ENCODE measurements around the gene LILRA1. TPM values are rescaled to one million over a fixed set of nuclear protein-coding genes. Genes with fewer than 3 reads are reported as not detected.

LILRA1 gene
- total and polyA plus RNA-seq, 2 of the 13 experiments (the other 11 are each of a cell fraction or from before 2014, with no cell fraction given): not detected

- intact Hi-C loops (cut with micrococcal nuclease; ENCODE audit: unreplicated experiment): no loop called here
- no peak for TF ChIP-seq ZNF816 (CRISPR knock-in tag; IDR thresholded peaks at IDR 0.05; ENCODE audit: borderline replicate concordance)
- TF ChIP-seq, protein P1, sequence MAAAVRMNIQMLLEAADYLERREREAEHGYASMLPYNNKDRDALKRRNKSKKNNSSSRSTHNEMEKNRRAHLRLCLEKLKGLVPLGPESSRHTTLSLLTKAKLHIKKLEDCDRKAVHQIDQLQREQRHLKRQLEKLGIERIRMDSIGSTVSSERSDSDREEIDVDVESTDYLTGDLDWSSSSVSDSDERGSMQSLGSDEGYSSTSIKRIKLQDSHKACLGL (CRISPR knock-in tag; IDR thresholded peaks at IDR 0.05): no peak
- TF ChIP-seq ZNF550 (CRISPR knock-in tag; IDR thresholded peaks at IDR 0.05; ENCODE audit: borderline replicate concordance): no peak
- TF ChIP-seq GABPA (IDR thresholded peaks at IDR 0.05; ENCODE audit: low read depth, low read length): no peak
- no peak for TF ChIP-seq GABPA (CRISPR knock-in tag; IDR thresholded peaks at IDR 0.05; ENCODE audit: low read depth)
- TF ChIP-seq, protein P2, sequence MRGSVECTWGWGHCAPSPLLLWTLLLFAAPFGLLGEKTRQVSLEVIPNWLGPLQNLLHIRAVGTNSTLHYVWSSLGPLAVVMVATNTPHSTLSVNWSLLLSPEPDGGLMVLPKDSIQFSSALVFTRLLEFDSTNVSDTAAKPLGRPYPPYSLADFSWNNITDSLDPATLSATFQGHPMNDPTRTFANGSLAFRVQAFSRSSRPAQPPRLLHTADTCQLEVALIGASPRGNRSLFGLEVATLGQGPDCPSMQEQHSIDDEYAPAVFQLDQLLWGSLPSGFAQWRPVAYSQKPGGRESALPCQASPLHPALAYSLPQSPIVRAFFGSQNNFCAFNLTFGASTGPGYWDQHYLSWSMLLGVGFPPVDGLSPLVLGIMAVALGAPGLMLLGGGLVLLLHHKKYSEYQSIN (CRISPR knock-in tag; IDR thresholded peaks at IDR 0.05; ENCODE audit: borderline replicate concordance): no peak
- no peak for TF ChIP-seq PRDM4 (CRISPR knock-in tag; IDR thresholded peaks at IDR 0.05; ENCODE audit: borderline replicate concordance)
- TF ChIP-seq SOX13 (IDR thresholded peaks at IDR 0.05): no peak
- TF ChIP-seq SOX13 (CRISPR knock-in tag; conservative IDR thresholded peaks at IDR 0.05 in 1 of 2, IDR thresholded peaks at IDR 0.05 in 1 of 2): no peak
- no peak for TF ChIP-seq ZBTB8A (CRISPR knock-in tag; IDR thresholded peaks at IDR 0.05; ENCODE audit: borderline replicate concordance, low read depth)
- no peak for TF ChIP-seq DMAP1 (CRISPR knock-in tag; IDR thresholded peaks at IDR 0.05)
- TF ChIP-seq, protein P3, sequence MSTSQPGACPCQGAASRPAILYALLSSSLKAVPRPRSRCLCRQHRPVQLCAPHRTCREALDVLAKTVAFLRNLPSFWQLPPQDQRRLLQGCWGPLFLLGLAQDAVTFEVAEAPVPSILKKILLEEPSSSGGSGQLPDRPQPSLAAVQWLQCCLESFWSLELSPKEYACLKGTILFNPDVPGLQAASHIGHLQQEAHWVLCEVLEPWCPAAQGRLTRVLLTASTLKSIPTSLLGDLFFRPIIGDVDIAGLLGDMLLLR (CRISPR knock-in tag; IDR thresholded peaks at IDR 0.05): no peak
- no peak for TF ChIP-seq SOX6 (IDR thresholded peaks at IDR 0.05)
- no peak for TF ChIP-seq SOX6 (CRISPR knock-in tag; IDR thresholded peaks at IDR 0.05)
- TF ChIP-seq ZBTB42 (CRISPR knock-in tag; IDR thresholded peaks at IDR 0.05): no peak
- TF ChIP-seq THAP7 (CRISPR knock-in tag; IDR thresholded peaks at IDR 0.05): no peak
- no peak for TF ChIP-seq MBNL3 (CRISPR knock-in tag; conservative IDR thresholded peaks at IDR 0.05)
- TF ChIP-seq ZNF280D (CRISPR knock-in tag; IDR thresholded peaks at IDR 0.05): no peak
Measured at GRCh38 chr19:54630782-54631181, 37.4 kb downstream of the LILRA1 start.

More at GRCh38 chr19:54630782-54631181, 37.4 kb downstream of the LILRA1 start:
- Histone ChIP-seq H3K36me3 (replicated peaks in 1 of 2; ENCODE audit: control insufficient read depth in 1 of 2, insufficient read depth in 2 of 2, low read length in 2 of 2) (no peaks in the 10 kb centered on the region), H3K9me3 (ENCODE audit: low read length) (no peaks in the 10 kb centered on the region), H3K4me1 (ENCODE audit: insufficient read depth, low read length) (no peaks in the 10 kb centered on the region), H4K20me1 (ENCODE audit: insufficient read depth, low read length) (no peaks in the 10 kb centered on the region), H3K4me2 (ENCODE audit: low read depth, low read length) (no peak overlapping the region), H3K4me3 (replicated peaks in 1 of 3; ENCODE audit: insufficient read depth in 1 of 3, low read depth in 2 of 3, low read length in 3 of 3) (no peak overlapping the region), H3K9ac (ENCODE audit: insufficient read depth, low read depth, low read length) (no peak overlapping the region), H3K27ac (ENCODE audit: extremely low read length, insufficient read depth, low read length) (no peak overlapping the region), H2AFZ (ENCODE audit: low read length) (no peak overlapping the region), H3K27me3 (ENCODE audit: control insufficient read depth in 1 of 2, insufficient read depth in 2 of 2, low read length in 2 of 2) (peaks cover 1 to 10% of the 10 kb centered on the region in 2 experiments; a peak in 2 of 5 replicates), H3K79me2 (ENCODE audit: insufficient read depth, low read length) (no peaks in the 10 kb centered on the region)
- ATAC-seq (no peak), DNase-seq (ENCODE audit: low spot score) (no peak), FAIRE-seq (no peak)
- in situ Hi-C loops (cut with HindIII; ENCODE audit: extremely low pct_ligation_motif_present, low pct_unique_long_range_greater_than_20kb): no loop called here
- CTCF ChIA-PET (ENCODE audit: low intra/inter-chr PET ratio, low total read pairs): no interaction called here
- 0% methylated on average over 4 of the region's 6 CpGs for WGBS (ENCODE audit: low lambda C conversion rate)
- no TSS peak for BruUV-seq (replicated peaks)
- POLR2A ChIA-PET: interaction anchor here (0.6 kb wide), 1 partner anchor 238 kb away, joined by 3 read pairs; no protein-coding TSS in a partner anchor

Measured in HepG2 (cell line).